Measurements from ENCODE around the gene IKBKE.
A peak's percentile ranks its signal among the peaks of the same experiment; 100 is the strongest.

Gene IKBKE

GRCh38 chr1:206455289-206455665, 15.0 kb upstream of the IKBKE start:
- DNase-seq (ENCODE audit: low read depth) = no peak

DNA sequence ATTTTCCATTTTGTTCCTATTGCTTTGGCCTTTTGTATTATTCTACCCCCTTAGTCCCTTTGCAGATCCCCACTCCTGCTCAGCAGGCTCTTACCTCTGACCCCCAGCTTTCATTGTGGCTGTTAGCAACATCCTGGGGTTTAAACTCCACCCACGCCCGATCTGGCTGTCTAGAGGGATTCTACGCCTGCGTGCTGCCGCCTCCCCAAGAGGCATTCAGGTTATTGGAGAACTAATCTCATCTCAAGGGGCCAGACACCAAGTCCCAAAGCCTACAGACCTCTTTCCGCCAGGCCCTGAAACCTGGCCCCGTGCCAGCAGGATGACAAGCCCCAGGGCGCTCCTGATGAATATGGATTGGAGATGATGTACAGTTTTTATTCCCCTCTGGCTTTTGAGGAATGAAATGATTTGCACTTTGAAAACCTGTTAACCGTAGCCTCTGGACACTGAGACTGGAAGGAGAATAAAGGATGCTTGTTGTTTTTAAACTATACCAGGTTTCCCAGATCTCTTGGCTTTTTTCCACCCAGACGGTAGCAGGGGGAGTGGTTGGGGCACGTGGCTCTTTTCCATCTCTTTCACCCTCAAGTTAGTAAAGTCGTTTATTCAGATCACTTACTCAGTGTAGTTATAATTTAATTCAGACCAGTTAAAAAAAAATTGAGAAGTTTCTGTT, 14.5 kb upstream of the IKBKE start:
- no peak for DNase-seq (ENCODE audit: low read depth)

- DNase-seq (ENCODE audit: low read depth) = no peak
Observed at GRCh38 chr1:206456577-206457370, 13.5 kb upstream of the IKBKE start.

GRCh38 chr1:206457408-206458120, 12.7 kb upstream of the IKBKE start:
- no peak for DNase-seq (ENCODE audit: low read depth)

GRCh38 chr1:206459703-206460102, 10.6 kb upstream of the IKBKE start:
- no peak for DNase-seq (ENCODE audit: low read depth)

DNA sequence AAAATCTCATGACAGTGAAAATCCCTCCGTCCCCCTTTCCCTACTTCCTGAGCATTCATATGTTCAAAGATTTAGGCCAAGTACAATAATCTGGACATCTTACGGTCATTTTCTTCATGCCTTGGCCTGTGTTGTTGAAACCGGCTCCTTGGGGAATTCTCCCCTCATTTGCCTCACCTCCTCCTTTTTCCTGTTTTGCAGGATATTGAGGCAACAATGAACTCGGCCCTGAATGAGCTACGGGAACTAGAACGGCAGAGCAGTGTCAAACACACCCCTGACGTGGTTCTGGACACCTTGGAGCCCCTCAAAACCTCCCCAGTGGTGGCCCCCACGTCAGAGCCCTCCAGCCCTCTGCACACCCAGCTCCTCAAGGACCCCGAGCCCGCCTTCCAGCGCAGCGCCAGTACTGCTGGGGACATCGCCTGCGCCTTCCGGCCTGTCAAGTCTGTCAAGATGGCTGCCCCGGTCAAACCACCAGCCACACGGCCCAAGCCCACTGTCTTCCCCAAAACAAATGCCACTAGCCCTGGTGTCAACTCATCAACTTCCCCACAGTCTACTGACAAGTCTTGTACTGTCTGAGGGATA, 9.3 kb upstream of the IKBKE start:
- DNase-seq (ENCODE audit: low read depth) = no peak

DNA sequence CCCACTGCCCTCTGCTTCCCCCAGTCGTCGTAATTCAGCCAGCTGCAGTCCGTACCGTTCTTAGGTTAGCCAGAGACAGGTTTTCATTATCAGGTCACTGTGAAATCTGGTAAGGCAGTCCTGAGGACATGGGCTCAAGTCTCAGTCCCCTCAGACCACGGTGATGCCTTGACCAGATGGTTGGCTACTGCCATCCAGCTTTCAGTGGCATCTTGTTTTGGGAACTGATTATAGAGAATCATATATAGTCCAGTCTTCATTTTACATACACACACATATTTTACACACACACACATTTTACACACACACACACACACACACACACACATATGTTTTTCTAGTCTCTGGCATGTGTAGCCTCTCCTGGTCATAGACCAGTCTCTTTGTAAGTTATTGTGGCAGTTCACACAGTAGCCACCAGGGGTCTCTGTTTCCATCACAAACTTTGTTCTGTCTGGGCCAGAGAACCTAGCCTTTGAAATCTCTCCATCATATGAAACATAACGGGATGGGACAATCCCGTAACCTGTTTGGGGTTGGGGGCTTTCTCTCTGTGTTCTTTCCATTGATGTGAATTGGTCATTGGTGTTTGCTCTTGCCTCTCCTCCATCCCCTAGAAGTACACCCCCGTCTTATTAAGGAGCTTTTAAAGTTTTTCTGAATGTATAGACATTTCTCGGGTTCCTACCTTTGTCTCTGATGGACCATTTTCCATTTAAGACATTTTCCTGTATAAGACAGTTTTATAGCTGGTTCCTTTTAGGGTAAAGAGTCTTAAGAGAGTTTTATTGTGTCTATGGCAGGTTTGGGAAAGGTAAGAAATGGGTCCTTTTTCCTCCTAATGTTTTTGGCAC, 8.4 kb upstream of the IKBKE start:
- DNase-seq (ENCODE audit: low read depth) = peak; percentile 37

DNA sequence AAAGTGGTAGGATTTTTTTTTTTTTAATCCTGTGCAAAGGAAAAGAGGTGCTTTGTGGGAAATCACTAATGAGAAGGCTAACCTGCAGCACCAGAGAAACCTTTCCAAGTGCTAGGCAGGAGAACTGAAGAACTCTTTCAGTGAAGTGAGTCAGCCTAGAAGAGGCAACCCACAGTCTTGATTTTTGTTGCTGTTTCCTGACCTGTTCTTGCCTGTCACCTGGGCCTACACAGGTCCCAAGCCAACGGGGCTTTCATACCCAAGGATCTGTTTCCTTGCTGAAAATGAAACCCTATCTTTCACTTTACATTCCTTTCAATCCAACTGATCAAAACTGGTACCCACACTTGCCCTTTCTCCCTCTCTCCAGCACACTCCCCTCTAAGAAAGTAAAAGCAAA, 7.1 kb upstream of the IKBKE start:
- no peak for DNase-seq (ENCODE audit: low read depth)

GRCh38 chr1:206463911-206464310, 6.4 kb upstream of the IKBKE start:
- no peak for DNase-seq (ENCODE audit: low read depth)

DNA sequence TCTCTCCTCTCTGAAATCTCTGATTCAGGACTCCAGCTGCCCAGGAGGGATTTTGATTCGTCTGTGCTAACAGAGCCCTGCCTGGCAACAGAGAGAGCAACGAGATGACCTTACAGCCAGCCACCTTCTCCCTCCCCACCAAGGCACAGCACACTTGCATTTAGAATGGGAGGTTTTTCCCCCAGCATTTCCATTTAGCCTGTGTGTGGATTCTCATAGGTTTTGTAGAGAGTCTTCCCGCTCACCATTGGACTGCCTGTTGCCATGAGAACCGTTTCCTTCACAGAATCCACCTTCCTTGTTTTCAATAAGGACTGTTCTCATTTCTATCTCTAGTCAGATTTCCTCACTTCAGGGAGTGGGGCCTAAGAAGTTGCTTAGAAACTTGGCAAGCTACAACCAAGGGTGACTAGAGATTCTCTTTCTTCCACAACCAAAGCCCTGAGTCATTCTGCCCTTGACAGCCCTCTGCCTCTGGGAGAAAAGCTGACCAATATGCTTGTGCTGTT, 5.8 kb upstream of the IKBKE start:
- no peak for DNase-seq (ENCODE audit: low read depth)

DNA sequence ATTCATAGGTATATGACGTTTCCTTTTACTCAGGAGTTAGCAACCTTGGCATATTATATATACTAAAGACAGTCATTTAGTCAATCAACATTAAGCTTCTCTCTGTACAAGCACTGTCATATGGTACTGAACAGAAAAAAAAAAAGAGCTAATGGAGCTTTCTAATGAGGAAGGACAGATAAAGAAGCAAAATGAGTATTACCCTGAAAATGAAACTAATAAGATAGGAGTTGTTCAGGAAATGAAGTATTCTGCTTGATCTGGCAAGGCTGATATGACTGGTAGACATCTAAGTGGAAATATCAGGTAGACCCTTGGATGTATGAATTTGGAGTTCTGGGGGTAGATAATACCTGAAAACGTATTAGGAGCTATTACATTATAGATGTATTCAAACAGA, 4.3 kb upstream of the IKBKE start:
- DNase-seq (ENCODE audit: low read depth) = no peak

DNA sequence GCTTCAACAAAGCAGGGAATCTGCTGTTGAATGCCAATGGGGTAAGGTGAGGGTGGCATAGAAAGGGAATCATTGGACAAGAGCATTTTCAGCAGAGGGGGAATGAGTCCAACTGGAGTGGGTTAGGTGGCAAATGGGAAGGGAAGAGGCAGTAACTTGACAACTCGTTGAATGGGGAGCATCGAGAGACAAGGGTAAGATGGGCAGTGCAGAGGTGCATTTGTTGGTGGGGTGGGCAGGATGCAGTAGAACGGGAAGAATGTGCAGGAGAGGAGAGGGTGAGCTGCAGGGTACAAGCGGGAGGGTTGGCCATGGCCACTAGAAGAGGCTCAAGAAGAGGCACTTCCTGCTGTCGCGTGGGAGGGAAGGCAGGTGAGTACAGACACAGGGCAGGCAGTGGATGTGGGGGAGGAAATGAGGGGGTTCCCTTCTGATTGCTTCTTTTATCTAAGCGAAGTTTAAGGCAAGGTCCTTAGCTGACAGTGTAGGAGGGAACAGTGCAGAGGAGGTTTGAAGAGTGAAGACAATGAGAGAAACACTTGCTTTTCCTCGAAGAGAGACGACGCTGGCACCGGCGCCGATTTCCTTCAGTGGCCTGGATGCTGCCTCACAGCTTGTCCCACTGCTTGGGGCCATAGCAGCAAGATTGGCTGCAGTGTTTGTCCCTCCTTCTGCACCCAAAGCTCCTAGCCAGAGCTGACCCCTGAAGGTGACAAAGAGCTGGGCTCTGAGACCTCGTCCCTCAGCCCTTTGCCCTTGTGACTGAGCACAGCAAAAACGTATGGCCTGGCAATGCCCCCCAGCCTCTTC, 3.2 kb upstream of the IKBKE start:
- DNase-seq (ENCODE audit: low read depth) = no peak

GRCh38 chr1:206467915-206468314, 2.4 kb upstream of the IKBKE start:
- no peak for DNase-seq (ENCODE audit: low read depth)

DNA sequence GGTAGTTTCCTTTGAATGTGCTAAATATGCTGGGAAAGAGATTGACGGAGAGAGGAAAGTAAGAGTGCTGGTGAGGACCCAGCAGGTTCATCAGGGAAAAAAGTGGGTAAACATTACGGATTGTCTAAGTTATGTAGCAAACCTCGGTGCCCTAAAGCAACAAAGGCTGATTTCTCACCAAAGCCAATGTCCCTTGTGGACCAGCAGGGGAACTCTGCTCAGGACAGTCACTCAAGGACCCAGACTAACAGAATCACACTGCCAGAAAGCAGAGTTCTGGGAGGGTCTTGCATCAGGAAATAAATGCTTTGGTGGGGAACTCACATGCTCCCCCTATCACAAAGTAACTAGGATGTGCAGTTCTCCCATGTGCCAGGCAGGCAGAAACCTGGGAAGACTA, 1.7 kb upstream of the IKBKE start:
- DNase-seq (ENCODE audit: low read depth) = no peak

DNA sequence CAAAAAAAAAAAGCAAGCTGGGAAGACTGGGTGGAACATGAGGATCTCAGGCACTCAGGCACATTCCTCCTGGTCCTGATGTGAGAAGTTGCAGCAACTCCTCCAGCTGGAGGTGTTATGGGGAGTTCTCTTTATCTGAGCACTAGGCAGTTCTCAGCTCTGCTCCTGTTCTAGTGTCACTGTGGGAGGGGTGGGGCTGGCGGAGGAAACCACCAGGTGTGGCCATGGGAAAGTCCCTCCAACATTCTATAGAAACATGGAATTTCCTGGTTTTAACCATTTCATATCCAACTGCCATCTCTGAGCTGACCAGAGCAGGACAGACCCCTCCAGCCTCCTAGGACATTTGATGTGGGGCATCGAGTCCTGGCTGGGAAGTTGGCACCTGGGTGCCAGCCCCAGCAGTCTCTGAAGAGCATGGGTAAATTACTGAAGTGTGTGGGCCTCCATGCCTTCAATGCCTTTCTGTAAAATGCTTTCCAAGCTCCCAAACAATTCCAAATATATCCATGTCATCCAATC, 804 bp upstream of the IKBKE start:
- DNase-seq (ENCODE audit: low read depth) = no peak

DNA sequence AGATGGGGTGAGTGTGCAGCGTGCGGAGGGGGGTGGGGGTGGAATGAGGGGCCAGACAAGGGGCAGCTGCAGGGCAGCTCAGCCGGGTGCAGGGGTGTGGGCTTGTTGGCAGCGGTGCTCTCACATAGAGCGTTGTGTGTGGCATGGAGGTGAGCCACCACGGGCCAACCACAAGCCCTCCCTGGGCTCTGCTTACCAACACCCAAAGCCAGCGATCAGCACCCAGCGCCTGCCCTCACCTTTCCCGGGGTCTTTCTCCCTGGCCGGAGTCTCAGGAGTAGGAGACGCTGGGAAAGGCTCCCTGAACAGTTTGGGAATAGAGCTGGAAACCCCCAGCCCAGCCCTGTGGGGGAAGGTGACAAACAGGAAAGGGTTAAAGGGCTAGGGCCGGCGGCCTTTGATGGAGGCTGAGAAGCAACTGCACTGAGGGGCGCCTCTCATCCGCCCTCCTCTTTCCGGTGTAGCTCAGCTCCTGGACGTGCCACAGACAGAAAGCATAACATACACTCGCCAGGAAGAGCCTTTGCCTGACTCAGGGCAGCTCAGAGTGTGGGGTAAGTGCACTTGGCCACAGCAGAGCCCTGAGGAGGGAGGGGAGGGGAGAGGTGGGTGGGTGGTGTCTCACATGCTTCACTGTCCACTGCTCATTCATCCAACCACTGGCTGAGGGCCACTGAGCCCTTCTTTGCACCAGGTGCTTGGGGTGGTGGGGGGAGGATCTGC, 577 bp downstream of the IKBKE start:
- no peak for DNase-seq (ENCODE audit: low read depth)

DNA sequence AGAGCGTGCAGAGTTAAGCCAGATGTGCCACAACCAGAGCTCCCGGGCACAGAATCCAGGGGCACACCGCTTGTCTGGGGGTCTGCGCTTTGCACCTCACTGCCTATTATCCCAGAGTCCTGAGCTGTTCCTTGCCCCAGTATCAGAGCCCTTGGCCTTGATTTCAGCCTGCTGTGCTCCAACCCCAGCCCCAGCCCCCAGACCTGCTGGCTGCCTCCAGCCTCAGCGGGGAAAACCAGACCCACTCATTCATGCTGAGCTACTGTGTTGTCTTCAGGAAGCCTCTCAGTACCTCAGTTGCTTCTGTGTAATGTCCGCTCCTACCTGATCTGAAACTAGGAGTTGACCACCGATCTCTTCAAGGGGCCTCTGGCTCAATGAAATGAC, 1.1 kb downstream of the IKBKE start:
- no peak for DNase-seq (ENCODE audit: low read depth)

GRCh38 chr1:206472024-206472423, 1.7 kb downstream of the IKBKE start:
- no peak for DNase-seq (ENCODE audit: low read depth)

DNA sequence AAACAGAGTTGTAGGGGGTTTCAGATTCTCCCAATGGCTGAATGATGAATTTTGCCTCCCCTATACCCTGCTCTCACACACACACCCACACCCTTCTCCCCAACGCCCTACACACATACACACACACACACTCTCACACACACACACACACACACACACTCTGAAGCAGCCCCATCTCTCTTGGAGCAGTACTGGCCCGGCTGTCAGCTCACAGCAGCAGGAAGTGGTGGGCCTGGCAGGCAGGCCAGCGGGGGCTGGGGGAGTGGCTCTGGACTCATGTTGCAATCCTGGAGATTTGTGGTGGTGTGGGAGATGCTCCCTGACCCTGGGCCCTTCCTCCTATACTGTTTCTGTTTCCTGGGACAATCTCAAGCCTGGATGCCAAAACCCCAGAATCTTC, 2.2 kb downstream of the IKBKE start:
- DNase-seq (ENCODE audit: low read depth) = no peak

DNA sequence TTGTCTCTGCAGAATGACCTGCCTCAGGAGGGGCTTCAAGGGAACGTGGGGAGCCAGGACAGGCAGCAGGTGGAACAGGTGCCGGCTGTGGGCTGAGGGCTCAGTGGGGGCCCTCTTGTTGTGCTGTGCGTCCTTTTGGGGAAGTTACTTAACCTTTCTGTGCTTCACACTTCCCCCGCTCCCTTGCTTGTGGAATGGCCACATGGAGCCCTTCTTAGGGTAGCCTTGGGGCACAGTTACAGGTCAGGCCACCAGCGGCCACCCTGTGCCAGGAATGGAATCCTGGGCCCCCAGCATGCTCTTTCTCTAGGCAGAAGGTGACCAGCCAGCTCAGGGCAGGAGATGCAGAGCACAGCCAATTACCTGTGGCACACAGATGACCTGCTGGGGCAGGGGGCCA, 2.6 kb downstream of the IKBKE start:
- no peak for DNase-seq (ENCODE audit: low read depth)
